ENCODE data around the gene PRSS33. TPM values are rescaled to one million over a fixed set of nuclear protein-coding genes. Genes with fewer than 3 reads are reported as not detected.
A peak's percentile ranks its signal among the peaks of the same experiment; 100 is the strongest.

PRSS33 gene
- total and polyA plus RNA-seq, 8 donors: not detected

GRCh38 chr16:2739625-2740430, 47.5 kb downstream of the PRSS33 start:
- WGBS, 5 donors: 43 to 75% (median 63%) methylated on average over 4 to 8 of the region's 8 CpGs
- Histone ChIP-seq H3K27me3 (peaks cover 0 to 58% (median 0%) of the 10 kb centered on the region in 3 donors), H3K4me1 (no peaks in the 10 kb centered on the region), H3K9me3 (no peaks in the 10 kb centered on the region), H3K27ac (no peak overlapping the region), H3K4me3 (no peak overlapping the region), H3K36me3 (no peaks in the 10 kb centered on the region)
- peak in 1 of 2 donors; percentile 6 for DNase-seq
- intact Hi-C loops (cut with DNase I; ENCODE audit: low total_unique reads): no loop called here
- TF ChIP-seq CTCF (IDR thresholded peaks at IDR 0.05) (no peak), POLR2AphosphoS5 (IDR thresholded peaks at IDR 0.05) (no peak), POLR2A (IDR thresholded peaks at IDR 0.05) (no peak), EP300 (IDR thresholded peaks at IDR 0.05) (no peak)

- no peaks in the 10 kb centered on the region for H3K4me1 ChIP-seq
- H3K27ac ChIP-seq: no peak overlapping the region
- DNase-seq: peak in 1 of 2 donors; percentile 3
- WGBS, 5 donors: 44 to 75% (median 71%) methylated on average over 2 to 5 of the region's 5 CpGs
- peaks cover 0 to 58% (median 0%) of the 10 kb centered on the region in 3 donors for H3K27me3 ChIP-seq
- intact Hi-C loops (cut with DNase I; ENCODE audit: low total_unique reads): no loop called here
- no peaks in the 10 kb centered on the region for H3K36me3 ChIP-seq
- H3K9me3 ChIP-seq: no peaks in the 10 kb centered on the region
- TF ChIP-seq CTCF (IDR thresholded peaks at IDR 0.05): no peak
- no peak overlapping the region for H3K4me3 ChIP-seq
Observed at GRCh38 chr16:2738615-2739014, 48.7 kb downstream of the PRSS33 start.

GRCh38 chr16:2737895-2738418, 49.4 kb downstream of the PRSS33 start:
- H3K4me3 ChIP-seq: no peak overlapping the region
- no peak overlapping the region for H3K27ac ChIP-seq
- TF ChIP-seq CTCF (IDR thresholded peaks at IDR 0.05): no peak
- TF ChIP-seq EP300 (IDR thresholded peaks at IDR 0.05): no peak
- no peak for TF ChIP-seq POLR2A (IDR thresholded peaks at IDR 0.05)
- no peak for TF ChIP-seq POLR2AphosphoS5 (IDR thresholded peaks at IDR 0.05)
- peaks cover 0 to 58% (median 0%) of the 10 kb centered on the region in 3 donors for H3K27me3 ChIP-seq
- 66 to 81% (median 78%) methylated on average over 5 to 7 of the region's 7 CpGs for WGBS, 5 donors
- no peaks in the 10 kb centered on the region for H3K9me3 ChIP-seq
- peak in 1 of 2 donors; percentile 0 for DNase-seq
- no peaks in the 10 kb centered on the region for H3K4me1 ChIP-seq
- intact Hi-C loops (cut with DNase I; ENCODE audit: low total_unique reads): no loop called here
- no peaks in the 10 kb centered on the region for H3K36me3 ChIP-seq

- WGBS, 5 donors: 79 to 91% (median 84%) methylated on average over 4 to 5 of the region's 5 CpGs
- TF ChIP-seq POLR2A (IDR thresholded peaks at IDR 0.05) (no peak), EP300 (IDR thresholded peaks at IDR 0.05) (no peak), POLR2AphosphoS5 (IDR thresholded peaks at IDR 0.05) (no peak), CTCF (IDR thresholded peaks at IDR 0.05) (no peak)
- H3K36me3 ChIP-seq: no peaks in the 10 kb centered on the region
- no peak for DNase-seq
- H3K4me3 ChIP-seq: no peak overlapping the region
- H3K27ac ChIP-seq: no peak overlapping the region
- peaks cover 0 to 55% (median 0%) of the 10 kb centered on the region in 3 donors for H3K27me3 ChIP-seq
- intact Hi-C loops (cut with DNase I; ENCODE audit: low total_unique reads): no loop called here
- no peaks in the 10 kb centered on the region for H3K4me1 ChIP-seq
- H3K9me3 ChIP-seq: no peaks in the 10 kb centered on the region
Observed at GRCh38 chr16:2737238-2737605, 50.1 kb downstream of the PRSS33 start.
